ENCODE data around the gene MRPL1.
"Not testable (repeated sequence)": the region's sequence is repeated elsewhere in the genome, so short reads cannot be mapped to it uniquely, and the experiment has no call there.

MRPL1 gene

GRCh38 chr4:77913348-77913747, 50.7 kb downstream of the MRPL1 start:
- no peak for DNase-seq (ENCODE audit: low read depth)

- DNase-seq (ENCODE audit: low read depth): no peak
These were observed 54.4 kb downstream of the MRPL1 start for GRCh38 chr4:77917075-77917474.

GRCh38 chr4:77917601-77918000, 55.0 kb downstream of the MRPL1 start:
- DNase-seq (ENCODE audit: low read depth): no peak

DNA sequence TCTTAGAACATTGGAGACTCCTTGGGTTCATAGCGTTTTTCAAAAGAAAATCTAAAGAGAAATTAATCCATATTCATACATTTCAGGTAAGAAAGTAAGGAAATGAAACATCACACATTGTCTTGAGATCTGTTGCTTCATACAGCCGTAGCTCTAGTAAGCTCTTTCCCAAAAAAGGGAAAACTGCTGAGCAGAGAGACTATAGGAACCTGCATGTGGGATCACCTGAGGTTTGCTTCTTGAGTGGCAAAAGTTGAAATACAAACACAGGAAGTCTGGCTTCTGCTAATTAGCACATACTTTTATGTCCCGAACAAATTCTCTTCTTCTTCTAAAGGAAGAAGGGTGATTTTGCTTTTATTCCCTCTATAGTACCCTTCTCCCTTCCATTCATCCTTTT, 57.7 kb downstream of the MRPL1 start:
- DNase-seq (ENCODE audit: low read depth): no peak

GRCh38 chr4:77921701-77922100, 59.1 kb downstream of the MRPL1 start:
- no peak for DNase-seq (ENCODE audit: low read depth)

DNA sequence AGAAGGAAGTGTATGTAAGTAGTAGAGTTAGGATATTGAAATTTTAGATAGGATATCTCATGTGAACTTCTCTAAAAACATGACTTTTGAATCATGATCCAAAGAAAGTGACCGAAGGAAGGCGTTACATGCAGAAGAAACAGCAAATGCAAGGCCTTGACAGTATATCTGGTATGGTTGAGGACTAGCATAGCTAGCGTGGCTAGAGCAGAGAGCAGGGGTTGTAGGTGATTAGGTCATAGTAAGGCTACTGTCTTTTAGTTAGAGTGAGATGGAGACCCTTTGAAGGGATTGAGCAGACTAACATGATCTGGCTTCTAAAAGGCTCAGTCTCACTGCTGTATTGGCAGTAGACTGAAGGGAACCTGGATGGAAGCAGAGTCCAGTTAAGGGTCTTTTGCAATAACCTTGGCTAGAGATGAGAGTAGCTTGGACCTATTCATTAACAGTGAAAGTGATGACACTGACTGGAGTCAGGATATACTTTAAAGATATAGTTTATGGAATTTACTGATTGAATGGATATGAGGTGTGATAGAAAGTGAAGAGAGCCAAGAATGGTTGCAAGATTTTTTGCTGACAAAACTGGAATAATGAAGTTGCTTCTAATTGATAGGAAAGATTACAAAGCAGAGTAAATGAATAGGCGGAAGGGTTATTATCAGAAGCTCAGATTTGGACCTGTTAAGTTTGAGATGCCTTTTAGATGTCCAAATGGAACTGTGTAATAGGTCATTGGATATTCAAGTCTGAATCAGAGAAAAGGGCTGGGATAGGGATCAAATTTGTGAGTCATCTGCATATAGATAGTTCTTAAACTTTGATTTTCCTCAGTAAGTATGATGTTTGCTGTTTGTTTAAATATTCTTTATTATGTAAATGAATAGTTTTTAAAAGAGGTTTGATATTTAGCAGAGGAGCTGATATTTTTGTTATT, 59.8 kb downstream of the MRPL1 start:
- no peak for DNase-seq (ENCODE audit: low read depth)

DNA sequence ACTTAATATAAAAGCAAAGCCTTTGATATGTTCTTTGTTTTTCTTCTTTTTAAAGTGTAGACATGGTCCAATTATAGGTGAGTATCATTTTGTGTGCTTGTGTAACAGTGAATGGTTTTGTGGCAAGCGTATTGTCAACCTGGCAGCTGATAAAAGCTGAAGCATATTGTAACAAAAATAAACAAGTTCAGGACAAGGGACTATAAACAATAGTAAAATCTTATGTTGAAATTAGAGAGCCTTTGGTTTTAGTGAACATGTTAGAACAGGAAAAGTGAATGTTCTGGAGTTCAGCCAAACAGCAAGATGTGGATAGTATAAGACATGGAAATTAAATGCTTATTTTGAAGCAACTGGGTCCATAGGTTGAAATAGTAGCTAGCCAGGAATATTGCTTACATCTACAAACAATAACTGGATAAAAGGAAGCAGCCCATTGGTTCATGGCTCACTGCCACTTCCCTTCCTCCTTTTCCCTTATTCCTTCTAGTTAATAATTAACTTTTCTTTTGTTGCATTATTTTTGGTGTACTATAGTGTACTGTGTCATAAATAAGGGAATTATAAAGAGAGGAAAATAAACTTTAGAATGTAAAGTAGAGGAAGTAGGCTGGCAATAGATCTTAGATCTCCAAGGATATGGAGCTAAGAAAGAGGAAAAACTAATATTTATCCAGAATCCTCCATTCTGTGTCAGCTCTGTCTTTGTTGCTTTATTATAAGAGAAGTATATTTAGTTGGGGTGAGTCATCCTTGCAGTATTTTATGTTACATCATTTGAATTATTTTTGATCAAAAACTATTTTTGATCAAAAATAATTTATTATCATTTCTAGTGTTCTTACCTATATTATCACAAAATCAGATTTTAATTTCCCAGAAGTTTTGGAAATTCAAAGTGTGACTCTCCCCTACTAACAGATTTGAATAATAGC, 65.6 kb downstream of the MRPL1 start:
- no peak for DNase-seq (ENCODE audit: low read depth)

GRCh38 chr4:77930154-77930639, 67.6 kb downstream of the MRPL1 start:
- no peak for DNase-seq (ENCODE audit: low read depth)

DNA sequence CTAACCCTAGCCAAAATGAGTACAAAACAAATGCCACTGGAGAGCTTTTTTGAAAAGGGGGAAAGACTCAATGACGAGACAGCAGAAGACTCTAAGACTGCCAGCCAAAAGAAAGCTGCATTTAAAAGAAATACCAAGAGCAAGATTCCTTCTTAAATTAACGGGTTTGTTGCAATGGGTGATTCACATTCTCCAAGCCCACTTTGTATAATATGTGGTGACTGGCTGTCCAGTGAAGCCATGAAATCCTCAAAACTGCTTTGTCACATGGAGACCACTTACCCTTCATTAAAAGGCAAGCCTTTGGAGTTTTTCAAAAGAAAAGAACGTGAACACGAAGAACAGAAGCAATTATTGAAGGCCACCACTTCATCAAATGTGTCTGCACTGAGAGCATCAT, 68.2 kb downstream of the MRPL1 start:
- no peak for DNase-seq (ENCODE audit: low read depth)

DNA sequence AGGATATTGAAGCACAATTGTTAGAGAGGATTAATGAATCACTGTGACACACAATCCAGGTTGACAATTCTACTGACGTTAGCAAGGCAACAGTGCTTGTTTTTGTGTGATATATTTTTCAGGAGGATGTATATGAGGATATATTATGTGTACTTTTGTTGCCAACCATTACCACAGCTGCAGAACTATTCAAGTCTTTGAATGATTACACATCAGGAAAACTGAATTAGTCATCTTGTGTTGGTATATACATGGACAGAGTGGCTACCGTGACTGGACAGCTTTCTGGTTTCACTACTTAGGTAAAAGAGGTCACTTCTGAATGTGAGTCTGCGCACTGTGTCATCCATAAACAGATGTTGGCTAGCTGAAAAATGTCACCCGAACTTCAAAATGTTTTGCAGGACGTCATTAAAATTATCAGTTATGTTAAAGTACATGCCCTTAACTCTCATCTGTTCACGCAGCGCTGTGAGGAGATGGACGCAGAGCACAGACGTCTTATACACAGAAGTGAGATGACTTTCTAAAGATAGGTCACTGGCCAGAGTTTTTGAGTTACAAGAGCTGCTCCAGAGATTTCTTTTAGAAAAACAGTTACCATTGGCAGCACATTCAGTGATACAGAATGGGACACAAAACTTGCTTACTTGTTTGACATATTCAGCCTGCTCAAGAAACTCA, 69.0 kb downstream of the MRPL1 start:
- DNase-seq (ENCODE audit: low read depth): no peak

GRCh38 chr4:77938560-77938959, 75.9 kb downstream of the MRPL1 start:
- DNase-seq (ENCODE audit: low read depth): no peak

DNA sequence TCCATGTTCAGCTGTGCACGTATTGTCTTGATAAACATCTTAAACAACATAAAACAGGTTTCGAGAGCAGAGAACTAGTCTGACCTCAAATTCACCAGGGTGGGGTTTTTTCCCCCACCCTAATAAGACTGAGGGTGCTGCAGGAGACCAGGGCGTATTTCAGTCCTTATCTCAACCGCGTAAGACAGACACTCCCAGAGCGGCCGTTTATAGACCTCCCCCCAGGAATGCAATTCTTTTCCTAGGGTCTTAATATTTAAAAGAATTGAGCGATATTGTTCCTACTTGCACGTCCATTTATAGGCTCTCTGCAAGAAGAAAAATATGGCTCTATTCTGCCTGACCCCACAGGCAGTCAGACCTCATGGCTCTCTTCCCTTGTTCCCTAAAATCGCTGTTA, 83.3 kb downstream of the MRPL1 start:
- DNase-seq (ENCODE audit: low read depth): not testable (repeated sequence)

DNA sequence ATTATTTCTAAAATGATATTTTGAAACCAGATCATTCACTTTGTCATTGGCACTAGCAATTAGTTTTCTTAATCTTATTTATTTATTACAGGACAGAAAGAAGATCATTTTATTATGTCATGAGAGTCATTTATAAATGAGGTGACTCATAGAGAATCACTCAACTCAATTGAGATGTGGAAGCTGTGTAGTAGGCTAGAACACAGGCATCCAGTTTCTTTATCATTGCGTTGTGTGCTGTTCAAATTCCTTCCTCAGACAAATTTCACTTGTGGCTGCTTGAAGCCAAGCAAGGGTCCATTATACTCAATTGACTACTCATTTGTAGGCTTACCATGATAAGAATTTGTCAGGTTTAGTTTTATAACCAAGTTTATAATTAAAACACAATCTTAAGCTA, 87.6 kb downstream of the MRPL1 start:
- DNase-seq (ENCODE audit: low read depth): no peak

DNA sequence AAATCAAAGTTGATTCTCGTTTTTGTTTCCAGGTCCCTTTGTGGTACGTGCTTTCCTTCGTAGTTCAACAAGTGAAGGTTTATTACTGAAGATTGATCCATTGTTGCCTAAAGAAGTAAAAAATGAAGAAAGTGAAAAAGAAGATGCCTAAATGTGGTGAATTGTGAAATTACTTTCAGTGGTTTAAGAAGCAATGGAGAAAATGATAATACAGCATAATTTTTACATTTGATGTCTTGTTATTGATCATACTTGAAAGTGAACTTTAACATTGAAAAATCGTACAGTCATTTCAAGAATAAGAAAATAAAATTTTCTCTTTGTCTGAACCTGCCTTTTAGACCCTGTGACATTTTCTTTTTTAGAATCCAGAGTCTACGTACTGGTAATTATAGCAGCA, 89.8 kb downstream of the MRPL1 start:
- no peak for DNase-seq (ENCODE audit: low read depth)

- DNase-seq (ENCODE audit: low read depth): no peak
These were observed 92.1 kb downstream of the MRPL1 start for GRCh38 chr4:77954690-77955089.

- DNase-seq (ENCODE audit: low read depth): no peak
These were observed 94.3 kb downstream of the MRPL1 start for GRCh38 chr4:77956917-77957316.

DNA sequence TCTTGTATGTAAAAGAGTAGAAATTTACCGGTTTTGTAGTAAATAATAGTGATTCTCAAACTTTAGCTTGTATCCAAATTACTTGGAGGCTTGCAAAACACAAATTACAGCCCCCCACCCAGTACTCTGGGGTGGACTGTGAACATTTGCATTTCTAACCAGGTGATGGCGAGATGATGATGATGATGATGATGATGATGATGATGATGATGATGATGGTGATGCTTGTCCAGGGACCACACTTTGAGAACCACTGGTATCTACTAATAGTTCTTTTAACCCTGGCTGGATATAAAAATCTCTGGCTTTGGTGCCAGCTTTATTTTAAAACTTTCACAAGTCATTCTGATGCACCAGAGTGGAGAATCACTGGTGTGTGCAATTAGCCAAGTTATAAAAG, 96.3 kb downstream of the MRPL1 start:
- no peak for DNase-seq (ENCODE audit: low read depth)

DNA sequence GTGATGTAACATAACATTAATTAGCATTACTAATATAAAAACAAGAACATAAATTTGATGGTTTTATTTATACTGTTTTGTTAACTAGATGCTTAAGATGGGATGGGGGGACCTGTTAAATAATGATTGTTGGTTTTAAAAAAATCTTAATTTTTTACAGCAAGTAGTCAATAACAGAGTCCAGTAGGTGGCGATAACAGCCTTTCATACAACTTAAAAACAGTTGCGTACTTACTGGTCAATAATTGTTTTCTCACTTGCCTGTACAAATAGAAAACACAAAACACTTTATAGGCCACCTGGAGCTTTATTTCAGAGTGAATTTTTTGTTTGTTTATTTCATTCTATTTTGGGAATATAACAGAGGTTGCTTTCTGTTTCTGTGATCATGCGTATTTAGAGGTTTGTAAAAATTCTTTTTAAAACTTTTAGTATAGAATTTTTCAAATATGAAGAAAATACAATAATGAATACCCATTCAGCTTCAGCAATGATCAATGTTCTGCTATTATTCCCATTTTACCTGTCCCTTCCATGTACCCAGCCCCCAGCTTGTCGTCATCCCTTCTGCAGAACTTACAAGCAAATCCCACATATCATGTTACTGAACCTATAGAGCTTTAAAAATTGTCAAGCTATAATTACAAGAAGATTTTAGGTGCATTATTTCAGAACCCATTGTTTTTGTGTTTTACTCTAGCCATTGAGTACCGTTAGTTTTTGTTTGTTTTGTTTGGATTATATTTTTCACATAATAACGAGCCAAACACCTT, 97.1 kb downstream of the MRPL1 start:
- DNase-seq (ENCODE audit: low read depth): peak; percentile 21

DNA sequence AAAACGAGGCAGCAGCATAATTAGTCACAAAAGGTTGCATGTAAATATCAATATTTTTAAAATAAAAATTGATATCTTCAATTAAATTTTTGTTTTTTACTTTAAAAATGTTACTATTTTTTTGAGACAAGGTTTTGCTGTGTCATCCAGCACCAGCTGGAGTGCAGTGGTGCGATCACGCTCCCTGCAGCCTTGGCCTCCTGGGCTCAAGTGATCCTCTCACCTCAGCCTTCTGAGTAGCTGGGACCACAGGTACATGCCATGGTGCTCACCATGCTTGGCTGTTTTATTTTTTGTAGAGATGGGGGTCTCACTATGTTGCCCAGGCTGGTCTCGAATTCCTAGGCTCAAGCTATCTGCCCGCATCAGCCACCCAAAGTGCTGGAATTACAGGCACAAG, 97.7 kb downstream of the MRPL1 start:
- DNase-seq (ENCODE audit: low read depth): no peak

DNA sequence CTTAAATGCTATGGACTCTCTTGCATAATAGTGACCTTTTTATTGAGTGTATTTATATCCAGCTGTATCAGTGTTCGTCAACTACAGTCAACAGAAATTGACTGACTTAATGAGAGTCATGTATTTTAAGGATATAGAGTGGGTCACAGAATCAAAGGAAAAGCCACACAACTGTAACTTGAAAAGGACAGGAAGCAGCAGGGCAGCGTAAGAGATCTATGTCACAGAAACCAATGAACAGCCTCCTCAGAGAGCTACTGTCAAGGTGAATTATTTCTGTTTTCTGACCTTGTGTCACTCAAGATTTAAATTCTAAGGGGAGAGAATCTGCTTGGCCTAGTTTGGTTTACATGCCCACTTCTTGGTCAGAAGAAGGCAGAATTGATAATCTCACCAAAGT, 100.4 kb downstream of the MRPL1 start:
- DNase-seq (ENCODE audit: low read depth): no peak

DNA sequence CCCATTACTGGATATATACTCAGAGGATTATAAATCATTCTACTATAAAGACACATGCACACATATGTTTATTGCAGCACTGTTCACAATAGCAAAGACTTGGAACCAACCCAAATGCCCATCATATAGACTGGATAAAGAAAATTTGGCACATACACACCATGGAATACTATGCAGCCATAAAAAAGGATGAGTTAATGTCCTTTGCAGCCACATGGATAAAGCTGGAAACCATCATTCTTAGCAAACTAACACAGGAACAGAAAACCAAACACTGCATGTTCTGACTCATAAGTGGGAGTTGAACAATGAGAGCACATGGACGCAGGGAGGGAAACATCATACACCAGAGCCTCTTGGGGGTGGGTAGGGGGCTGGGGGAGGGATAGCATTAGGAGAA, 111.0 kb downstream of the MRPL1 start:
- DNase-seq (ENCODE audit: low read depth): not testable (repeated sequence)
